GM23338 (cell line): Measurements from ENCODE around the gene CMSS1. TPM values are rescaled to one million over a fixed set of nuclear protein-coding genes. Genes with fewer than 3 reads are reported as not detected.

Experiments used
- ATAC-seq: fragments of 200-7000 bp; cut with Tn5 transposase; 3 replicates; pipeline ENCODE4 v1.9.1; 2020
- DNase-seq: peaks from one replicate; pipeline ENCODE4 v3.0.0-alpha.2; 2015; ENCODE audit warnings: low spot score
- H2AFZ ChIP-seq: fragments of 200-600 bp; sonication (generic); 2 replicates; pipeline ENCODE4 v1.8.0; 2016; ENCODE audit warnings: antibody characterized with exemption, mild to moderate bottlenecking, moderate library complexity
- H3F3A ChIP-seq: fragments of 200-600 bp; sonication (generic); replicated peaks from 2 replicates; pipeline ENCODE4 v1.8.0; 2017; ENCODE audit warnings: antibody characterized with exemption, mixed run types, low read depth
- H3K27ac ChIP-seq: fragments of 200-600 bp; sonication (generic); 2 replicates; pipeline ENCODE4 v1.6.1; 2016; ENCODE audit warnings: low read depth
- H3K27me3 ChIP-seq: fragments of 200-600 bp; sonication (generic); 2 replicates; pipeline ENCODE4 v1.8.0; 2016; ENCODE audit warnings: mild to moderate bottlenecking, mixed run types, moderate library complexity; ENCODE audit not compliant: insufficient read depth
- H3K36me3 ChIP-seq: fragments of 200-600 bp; sonication (generic); 2 replicates; pipeline ENCODE4 v1.8.0; 2016; ENCODE audit warnings: mild to moderate bottlenecking; ENCODE audit not compliant: insufficient read depth
- H3K4me1 ChIP-seq: fragments of 200-600 bp; sonication (generic); 2 replicates; pipeline ENCODE4 v1.8.0; 2016; ENCODE audit warnings: mild to moderate bottlenecking, moderate library complexity; ENCODE audit not compliant: insufficient read depth
- H3K4me2 ChIP-seq: fragments of 200-600 bp; sonication (generic); 2 replicates; pipeline ENCODE4 v1.7.1; 2017; ENCODE audit warnings: mixed run types
- H3K4me3 ChIP-seq: fragments of 200-600 bp; sonication (generic); 2 replicates; pipeline ENCODE4 v1.6.1; 2016; ENCODE audit warnings: mixed run types
- H3K79me2 ChIP-seq: fragments of 200-600 bp; sonication (generic); replicated peaks from 2 replicates; pipeline ENCODE4 v1.8.0; 2017; ENCODE audit warnings: mild to moderate bottlenecking; ENCODE audit not compliant: insufficient read depth
- H3K9me2 ChIP-seq: fragments of 200-600 bp; sonication (generic); 2 replicates; pipeline ENCODE4 v1.8.0; 2017; ENCODE audit not compliant: insufficient read depth
- H4K20me1 ChIP-seq: fragments of 200-600 bp; sonication (generic); replicated peaks from 2 replicates; pipeline ENCODE4 v1.8.0; 2017; ENCODE audit warnings: mild to moderate bottlenecking; ENCODE audit not compliant: insufficient read depth
- H3K27ac Mint-ChIP-seq: 2 replicates; pipeline ENCODE4 v1.8.0; 2020; ENCODE audit warnings: inconsistent platforms, mild to moderate bottlenecking, moderate library complexity, mixed read lengths
- H3K27me3 Mint-ChIP-seq: 3 replicates; pipeline ENCODE4 v1.8.0; 2022; ENCODE audit warnings: low read depth, mild to moderate bottlenecking, moderate library complexity, mixed read lengths, inconsistent platforms; ENCODE audit not compliant: insufficient read depth, poor library complexity
- H3K36me3 Mint-ChIP-seq: 3 replicates; pipeline ENCODE4 v1.8.0; 2021; ENCODE audit warnings: low read depth, mild to moderate bottlenecking, inconsistent platforms, moderate library complexity, mixed read lengths
- H3K4me1 Mint-ChIP-seq: 3 replicates; pipeline ENCODE4 v1.8.0; 2020; ENCODE audit warnings: mild to moderate bottlenecking, inconsistent platforms, mixed read lengths
- H3K4me3 Mint-ChIP-seq: 3 replicates; pipeline ENCODE4 v1.8.0; 2021; ENCODE audit warnings: moderate library complexity, mild to moderate bottlenecking, inconsistent platforms, mixed read lengths
- H3K9me3 Mint-ChIP-seq: 3 replicates; pipeline ENCODE4 v1.8.0; 2020; ENCODE audit warnings: moderate library complexity, mild to moderate bottlenecking, inconsistent platforms, mixed read lengths
- EZH2 ChIP-seq: fragments of 200-600 bp; sonication (generic); IDR thresholded peaks from one replicate; pipeline ENCODE4 v1.8.0; 2017; ENCODE audit warnings: antibody characterized with exemption, mild to moderate bottlenecking, low read depth; ENCODE audit not compliant: unreplicated experiment
- JUNB ChIP-seq: IDR thresholded peaks from one replicate; pipeline ENCODE4 v1.6.1; 2016; ENCODE audit warnings: antibody characterized with exemption; ENCODE audit not compliant: unreplicated experiment
- NANOG ChIP-seq: IDR thresholded peaks from 2 replicates; pipeline ENCODE4 v1.6.1; 2016; ENCODE audit warnings: antibody characterized with exemption, borderline replicate concordance
- POLR2AphosphoS5 ChIP-seq: IDR thresholded peaks from 2 replicates; pipeline ENCODE4 v1.6.1; 2016; ENCODE audit warnings: antibody characterized with exemption, low read depth
- STAT1 ChIP-seq: IDR thresholded peaks from one replicate; pipeline ENCODE4 v1.6.1; 2016; ENCODE audit warnings: antibody characterized with exemption; ENCODE audit not compliant: unreplicated experiment
- ZNF114 ChIP-seq: fragments of 250-450 bp; sonication (Bioruptor Pico); IDR thresholded peaks from 2 replicates; pipeline ENCODE4 v1.5.0; 2020; ENCODE audit warnings: mild to moderate bottlenecking, moderate library complexity
- polyA plus RNA-seq: library from polyadenylated mRNA; unstranded; fragments of >200 nt; fragmentation: Nextera tagmentation; extraction: Ambion mirVana; gene quantifications from 2 replicates; pipeline ENCODE4 v1.2.1, GENCODE V29; 2016
- total RNA-seq: library from RNA; depleted of rRNA; stranded (reverse); fragments of >200 nt; shearing (Covaris generic); gene quantifications from 2 replicates; pipeline ENCODE4 v1.2.3, GENCODE V29; 2014
- TF ChIP-seq, protein P1 (sequence below): fragments of 250-450 bp; sonication (Bioruptor Pico); IDR thresholded peaks from 2 replicates; pipeline ENCODE4 v1.5.0; 2020; ENCODE audit warnings: mild to moderate bottlenecking, moderate library complexity
- TF ChIP-seq, protein P2 (sequence below), 2 experiments: fragments of 200-600 bp in 1 of 2; sonication (generic) in 1 of 2; conservative IDR thresholded peaks; 2 replicates each; pipeline versions ENCODE4 v1.5.1 to v1.6.1; 2016 to 2017; ENCODE audit warnings: antibody characterized with exemption in 2 of 2, low read depth in 2 of 2, mild to moderate bottlenecking in 2 of 2, moderate library complexity in 1 of 2

CMSS1 gene
- total and polyA plus RNA-seq, 2 experiments from 2014 or later, result 39.4 to 187 TPM

- TF ChIP-seq, protein P1, sequence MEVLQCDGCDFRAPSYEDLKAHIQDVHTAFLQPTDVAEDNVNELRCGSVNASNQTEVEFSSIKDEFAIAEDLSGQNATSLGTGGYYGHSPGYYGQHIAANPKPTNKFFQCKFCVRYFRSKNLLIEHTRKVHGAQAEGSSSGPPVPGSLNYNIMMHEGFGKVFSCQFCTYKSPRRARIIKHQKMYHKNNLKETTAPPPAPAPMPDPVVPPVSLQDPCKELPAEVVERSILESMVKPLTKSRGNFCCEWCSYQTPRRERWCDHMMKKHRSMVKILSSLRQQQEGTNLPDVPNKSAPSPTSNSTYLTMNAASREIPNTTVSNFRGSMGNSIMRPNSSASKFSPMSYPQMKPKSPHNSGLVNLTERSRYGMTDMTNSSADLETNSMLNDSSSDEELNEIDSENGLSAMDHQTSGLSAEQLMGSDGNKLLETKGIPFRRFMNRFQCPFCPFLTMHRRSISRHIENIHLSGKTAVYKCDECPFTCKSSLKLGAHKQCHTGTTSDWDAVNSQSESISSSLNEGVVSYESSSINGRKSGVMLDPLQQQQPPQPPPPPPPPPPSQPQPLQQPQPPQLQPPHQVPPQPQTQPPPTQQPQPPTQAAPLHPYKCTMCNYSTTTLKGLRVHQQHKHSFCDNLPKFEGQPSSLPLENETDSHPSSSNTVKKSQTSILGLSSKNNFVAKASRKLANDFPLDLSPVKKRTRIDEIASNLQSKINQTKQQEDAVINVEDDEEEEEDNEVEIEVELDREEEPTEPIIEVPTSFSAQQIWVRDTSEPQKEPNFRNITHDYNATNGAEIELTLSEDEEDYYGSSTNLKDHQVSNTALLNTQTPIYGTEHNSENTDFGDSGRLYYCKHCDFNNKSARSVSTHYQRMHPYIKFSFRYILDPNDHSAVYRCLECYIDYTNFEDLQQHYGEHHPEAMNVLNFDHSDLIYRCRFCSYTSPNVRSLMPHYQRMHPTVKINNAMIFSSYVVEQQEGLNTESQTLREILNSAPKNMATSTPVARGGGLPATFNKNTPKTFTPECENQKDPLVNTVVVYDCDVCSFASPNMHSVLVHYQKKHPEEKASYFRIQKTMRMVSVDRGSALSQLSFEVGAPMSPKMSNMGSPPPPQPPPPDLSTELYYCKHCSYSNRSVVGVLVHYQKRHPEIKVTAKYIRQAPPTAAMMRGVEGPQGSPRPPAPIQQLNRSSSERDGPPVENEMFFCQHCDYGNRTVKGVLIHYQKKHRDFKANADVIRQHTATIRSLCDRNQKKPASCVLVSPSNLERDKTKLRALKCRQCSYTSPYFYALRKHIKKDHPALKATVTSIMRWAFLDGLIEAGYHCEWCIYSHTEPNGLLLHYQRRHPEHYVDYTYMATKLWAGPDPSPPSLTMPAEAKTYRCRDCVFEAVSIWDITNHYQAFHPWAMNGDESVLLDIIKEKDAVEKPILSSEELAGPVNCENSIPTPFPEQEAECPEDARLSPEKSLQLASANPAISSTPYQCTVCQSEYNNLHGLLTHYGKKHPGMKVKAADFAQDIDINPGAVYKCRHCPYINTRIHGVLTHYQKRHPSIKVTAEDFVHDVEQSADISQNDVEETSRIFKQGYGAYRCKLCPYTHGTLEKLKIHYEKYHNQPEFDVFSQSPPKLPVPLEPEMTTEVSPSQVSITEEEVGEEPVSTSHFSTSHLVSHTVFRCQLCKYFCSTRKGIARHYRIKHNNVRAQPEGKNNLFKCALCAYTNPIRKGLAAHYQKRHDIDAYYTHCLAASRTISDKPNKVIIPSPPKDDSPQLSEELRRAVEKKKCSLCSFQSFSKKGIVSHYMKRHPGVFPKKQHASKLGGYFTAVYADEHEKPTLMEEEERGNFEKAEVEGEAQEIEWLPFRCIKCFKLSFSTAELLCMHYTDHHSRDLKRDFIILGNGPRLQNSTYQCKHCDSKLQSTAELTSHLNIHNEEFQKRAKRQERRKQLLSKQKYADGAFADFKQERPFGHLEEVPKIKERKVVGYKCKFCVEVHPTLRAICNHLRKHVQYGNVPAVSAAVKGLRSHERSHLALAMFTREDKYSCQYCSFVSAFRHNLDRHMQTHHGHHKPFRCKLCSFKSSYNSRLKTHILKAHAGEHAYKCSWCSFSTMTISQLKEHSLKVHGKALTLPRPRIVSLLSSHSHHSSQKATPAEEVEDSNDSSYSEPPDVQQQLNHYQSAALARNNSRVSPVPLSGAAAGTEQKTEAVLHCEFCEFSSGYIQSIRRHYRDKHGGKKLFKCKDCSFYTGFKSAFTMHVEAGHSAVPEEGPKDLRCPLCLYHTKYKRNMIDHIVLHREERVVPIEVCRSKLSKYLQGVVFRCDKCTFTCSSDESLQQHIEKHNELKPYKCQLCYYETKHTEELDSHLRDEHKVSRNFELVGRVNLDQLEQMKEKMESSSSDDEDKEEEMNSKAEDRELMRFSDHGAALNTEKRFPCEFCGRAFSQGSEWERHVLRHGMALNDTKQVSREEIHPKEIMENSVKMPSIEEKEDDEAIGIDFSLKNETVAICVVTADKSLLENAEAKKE (CRISPR knock-in tag), result no peak
Measured at GRCh38 chr3:99865321-99865720, 47.7 kb downstream of the CMSS1 start (continued).

DNA sequence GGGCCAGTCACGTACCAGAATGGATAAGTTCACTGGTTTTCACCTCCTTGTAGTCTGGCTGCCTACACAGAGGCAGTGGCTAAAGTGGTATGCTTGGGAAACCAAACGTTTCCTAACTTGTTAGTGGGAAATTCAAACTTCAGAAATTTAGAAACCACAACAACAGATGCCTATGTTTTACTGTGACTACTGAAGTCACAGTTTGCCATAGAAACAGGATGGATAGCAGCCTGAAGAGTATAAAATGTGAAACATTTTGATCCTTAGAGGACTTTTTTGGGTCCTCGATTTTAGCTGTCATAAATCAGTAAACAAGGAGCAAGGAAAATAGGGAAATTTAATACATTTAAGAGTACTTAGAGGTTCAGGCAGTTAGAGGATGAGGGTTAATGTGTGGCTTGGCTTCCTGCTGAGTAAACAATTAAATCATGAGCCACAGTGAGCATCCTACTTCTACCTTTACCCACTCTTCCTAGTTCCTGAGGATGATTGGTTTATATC lies 48.6 kb downstream of the CMSS1 start:
- no peak overlapping the region for H3K4me3 Mint-ChIP-seq
- H3K27me3 Mint-ChIP-seq, result peaks cover 10% of the 10 kb centered on the region
- no peak for ATAC-seq
- Histone ChIP-seq H3K79me2 (peaks cover 10% of the 10 kb centered on the region; the same call in 1 of the 2 replicates), H4K20me1 (peaks cover 48% of the 10 kb centered on the region), H3K4me1 (no peaks in the 10 kb centered on the region), H3K4me3 (no peak overlapping the region), H3K27me3 (peaks cover 47% of the 10 kb centered on the region), H2AFZ (no peak overlapping the region), H3K9me2 (no peaks in the 10 kb centered on the region), H3K4me2 (no peak overlapping the region), H3K36me3 (no peaks in the 10 kb centered on the region), H3F3A (no peaks in the 10 kb centered on the region), H3K27ac (no peak overlapping the region)
- no peaks in the 10 kb centered on the region for H3K9me3 Mint-ChIP-seq
- peaks cover 8% of the 10 kb centered on the region; the same call in 2 of the 3 replicates for H3K36me3 Mint-ChIP-seq
- DNase-seq, result no peak
- H3K4me1 Mint-ChIP-seq, result peaks cover 20% of the 10 kb centered on the region; the same call in 2 of the 3 replicates
- no peak overlapping the region for H3K27ac Mint-ChIP-seq
- no peak for TF ChIP-seq POLR2AphosphoS5
- no peak for TF ChIP-seq NANOG
- TF ChIP-seq, protein P1 (CRISPR knock-in tag), result no peak
- TF ChIP-seq, protein P2, sequence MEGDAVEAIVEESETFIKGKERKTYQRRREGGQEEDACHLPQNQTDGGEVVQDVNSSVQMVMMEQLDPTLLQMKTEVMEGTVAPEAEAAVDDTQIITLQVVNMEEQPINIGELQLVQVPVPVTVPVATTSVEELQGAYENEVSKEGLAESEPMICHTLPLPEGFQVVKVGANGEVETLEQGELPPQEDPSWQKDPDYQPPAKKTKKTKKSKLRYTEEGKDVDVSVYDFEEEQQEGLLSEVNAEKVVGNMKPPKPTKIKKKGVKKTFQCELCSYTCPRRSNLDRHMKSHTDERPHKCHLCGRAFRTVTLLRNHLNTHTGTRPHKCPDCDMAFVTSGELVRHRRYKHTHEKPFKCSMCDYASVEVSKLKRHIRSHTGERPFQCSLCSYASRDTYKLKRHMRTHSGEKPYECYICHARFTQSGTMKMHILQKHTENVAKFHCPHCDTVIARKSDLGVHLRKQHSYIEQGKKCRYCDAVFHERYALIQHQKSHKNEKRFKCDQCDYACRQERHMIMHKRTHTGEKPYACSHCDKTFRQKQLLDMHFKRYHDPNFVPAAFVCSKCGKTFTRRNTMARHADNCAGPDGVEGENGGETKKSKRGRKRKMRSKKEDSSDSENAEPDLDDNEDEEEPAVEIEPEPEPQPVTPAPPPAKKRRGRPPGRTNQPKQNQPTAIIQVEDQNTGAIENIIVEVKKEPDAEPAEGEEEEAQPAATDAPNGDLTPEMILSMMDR (conservative IDR thresholded peaks at IDR 0.05; ENCODE audit: low read depth in 2 of 2), result no peak
- TF ChIP-seq EZH2, result no peak
- no peak for TF ChIP-seq STAT1
- no peak for TF ChIP-seq JUNB
- TF ChIP-seq ZNF114, result no peak
